NCI-H510A treated with DMSO at 0.1 percent for 48 hours (cell line): ENCODE measurements around the gene COL4A1.

Experiments used
- DNase-seq: peaks from one replicate; lab custom pipeline; 2025; lab: John Stamatoyannopoulos, UW

The COL4A1 gene

GRCh38 chr13:110161112-110161882 lies 145.7 kb downstream of the COL4A1 start:
- no peak for DNase-seq

GRCh38 chr13:110158226-110158625 lies 148.7 kb downstream of the COL4A1 start:
- DNase-seq = no peak

- no peak for DNase-seq
Observed at GRCh38 chr13:110157718-110158117, 149.2 kb downstream of the COL4A1 start.

- DNase-seq = no peak
Observed at GRCh38 chr13:110156301-110157049, 150.5 kb downstream of the COL4A1 start.

GRCh38 chr13:110155072-110155471 lies 151.9 kb downstream of the COL4A1 start:
- no peak for DNase-seq

GRCh38 chr13:110154410-110154933 lies 152.5 kb downstream of the COL4A1 start:
- DNase-seq = no peak

- DNase-seq = no peak
Observed at GRCh38 chr13:110152351-110152750, 154.6 kb downstream of the COL4A1 start.

- no peak for DNase-seq
Observed at GRCh38 chr13:110151462-110151861, 155.5 kb downstream of the COL4A1 start.

- no peak for DNase-seq
Observed at GRCh38 chr13:110150384-110151101, 156.4 kb downstream of the COL4A1 start.

- no peak for DNase-seq
Observed at GRCh38 chr13:110149036-110149435, 157.9 kb downstream of the COL4A1 start.

GRCh38 chr13:110140099-110140498 lies 166.9 kb downstream of the COL4A1 start:
- no peak for DNase-seq

- no peak for DNase-seq
Observed at GRCh38 chr13:110138700-110139036, 168.3 kb downstream of the COL4A1 start.

- DNase-seq = peak; percentile 67
Observed at GRCh38 chr13:110138010-110138699, 168.8 kb downstream of the COL4A1 start.

GRCh38 chr13:110137680-110138009 lies 169.3 kb downstream of the COL4A1 start:
- peak; percentile 73 for DNase-seq

- no peak for DNase-seq
Observed at GRCh38 chr13:110136660-110137585, 170.0 kb downstream of the COL4A1 start.

GRCh38 chr13:110135977-110136597 lies 170.9 kb downstream of the COL4A1 start:
- DNase-seq = no peak

- no peak for DNase-seq
Observed at GRCh38 chr13:110134801-110135200, 172.2 kb downstream of the COL4A1 start.

GRCh38 chr13:110133425-110134235 lies 173.3 kb downstream of the COL4A1 start:
- no peak for DNase-seq

- peak; percentile 57 for DNase-seq
Observed at GRCh38 chr13:110132225-110132982, 174.6 kb downstream of the COL4A1 start.
